ENCODE results near the gene PADI6. TPM values are rescaled to one million over a fixed set of nuclear protein-coding genes. Genes with fewer than 3 reads are reported as not detected.

Gene PADI6
- total RNA-seq, 1 donor = not detected

DNA sequence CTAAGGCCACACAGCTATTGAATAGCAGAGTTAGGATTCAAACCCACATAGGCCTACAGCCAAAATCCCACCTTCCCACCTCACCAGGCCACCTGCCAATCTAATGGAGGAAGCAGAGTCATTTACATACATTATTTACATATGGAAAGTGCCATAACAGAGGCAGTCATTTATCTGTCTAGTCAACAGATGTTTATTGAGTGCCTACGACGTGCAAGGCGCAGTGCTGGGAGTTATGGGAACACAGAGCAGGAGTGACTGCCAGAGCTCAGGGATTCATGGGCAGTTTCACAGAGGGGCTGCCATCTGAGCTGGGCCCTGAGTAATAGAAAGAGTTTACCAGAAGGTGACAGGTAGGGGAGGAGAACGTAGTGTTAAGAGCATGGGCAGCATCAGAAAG lies 10.3 kb upstream of the PADI6 start:
- TF ChIP-seq, protein P1, sequence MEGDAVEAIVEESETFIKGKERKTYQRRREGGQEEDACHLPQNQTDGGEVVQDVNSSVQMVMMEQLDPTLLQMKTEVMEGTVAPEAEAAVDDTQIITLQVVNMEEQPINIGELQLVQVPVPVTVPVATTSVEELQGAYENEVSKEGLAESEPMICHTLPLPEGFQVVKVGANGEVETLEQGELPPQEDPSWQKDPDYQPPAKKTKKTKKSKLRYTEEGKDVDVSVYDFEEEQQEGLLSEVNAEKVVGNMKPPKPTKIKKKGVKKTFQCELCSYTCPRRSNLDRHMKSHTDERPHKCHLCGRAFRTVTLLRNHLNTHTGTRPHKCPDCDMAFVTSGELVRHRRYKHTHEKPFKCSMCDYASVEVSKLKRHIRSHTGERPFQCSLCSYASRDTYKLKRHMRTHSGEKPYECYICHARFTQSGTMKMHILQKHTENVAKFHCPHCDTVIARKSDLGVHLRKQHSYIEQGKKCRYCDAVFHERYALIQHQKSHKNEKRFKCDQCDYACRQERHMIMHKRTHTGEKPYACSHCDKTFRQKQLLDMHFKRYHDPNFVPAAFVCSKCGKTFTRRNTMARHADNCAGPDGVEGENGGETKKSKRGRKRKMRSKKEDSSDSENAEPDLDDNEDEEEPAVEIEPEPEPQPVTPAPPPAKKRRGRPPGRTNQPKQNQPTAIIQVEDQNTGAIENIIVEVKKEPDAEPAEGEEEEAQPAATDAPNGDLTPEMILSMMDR (IDR thresholded peaks at IDR 0.05; ENCODE audit: insufficient read depth, low read length) = no peak
- no peak for DNase-seq (ENCODE audit: low read depth)
- no peak overlapping the region for H3K4me3 ChIP-seq (ENCODE audit: low read depth, low read length)

DNA sequence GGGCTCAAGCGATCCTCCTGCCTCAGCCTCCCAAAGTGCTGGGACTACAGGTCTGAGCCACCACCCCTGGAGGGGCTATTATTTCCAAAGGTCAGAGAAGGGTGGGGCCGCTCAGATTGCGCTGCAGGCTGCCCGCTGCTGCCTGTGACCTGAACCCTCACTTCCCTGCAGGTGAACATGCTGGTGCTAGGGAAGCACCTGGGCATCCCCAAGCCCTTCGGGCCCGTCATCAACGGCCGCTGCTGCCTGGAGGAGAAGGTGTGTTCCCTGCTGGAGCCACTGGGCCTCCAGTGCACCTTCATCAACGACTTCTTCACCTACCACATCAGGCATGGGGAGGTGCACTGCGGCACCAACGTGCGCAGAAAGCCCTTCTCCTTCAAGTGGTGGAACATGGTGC lies 8.6 kb upstream of the PADI6 start:
- H3K4me3 ChIP-seq (ENCODE audit: low read depth, low read length) = no peak overlapping the region
- TF ChIP-seq, protein P1 (IDR thresholded peaks at IDR 0.05; ENCODE audit: insufficient read depth, low read length) = no peak
- no peak for DNase-seq (ENCODE audit: low read depth)

DNA sequence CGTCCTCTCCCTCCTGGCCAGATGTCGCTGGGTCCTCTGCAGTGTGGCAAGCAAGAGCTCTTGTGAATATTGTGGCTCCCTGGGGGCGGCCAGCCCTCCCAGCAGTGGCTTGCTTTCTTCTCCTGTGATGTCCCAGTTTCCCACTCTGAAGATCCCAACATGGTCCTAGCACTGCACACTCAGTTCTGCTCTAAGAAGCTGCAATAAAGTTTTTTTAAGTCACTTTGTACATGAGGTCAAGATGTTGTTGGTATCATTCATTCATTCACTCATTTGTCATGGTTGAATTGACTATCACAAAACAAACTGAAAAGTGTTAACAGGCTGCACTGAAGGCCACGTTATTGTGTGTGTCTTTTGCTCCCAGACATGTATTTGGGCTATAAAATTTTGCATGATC lies 8.2 kb upstream of the PADI6 start:
- TF ChIP-seq, protein P1 (IDR thresholded peaks at IDR 0.05; ENCODE audit: insufficient read depth, low read length) = no peak
- DNase-seq (ENCODE audit: low read depth) = no peak
- no peak overlapping the region for H3K4me3 ChIP-seq (ENCODE audit: low read depth, low read length)

DNA sequence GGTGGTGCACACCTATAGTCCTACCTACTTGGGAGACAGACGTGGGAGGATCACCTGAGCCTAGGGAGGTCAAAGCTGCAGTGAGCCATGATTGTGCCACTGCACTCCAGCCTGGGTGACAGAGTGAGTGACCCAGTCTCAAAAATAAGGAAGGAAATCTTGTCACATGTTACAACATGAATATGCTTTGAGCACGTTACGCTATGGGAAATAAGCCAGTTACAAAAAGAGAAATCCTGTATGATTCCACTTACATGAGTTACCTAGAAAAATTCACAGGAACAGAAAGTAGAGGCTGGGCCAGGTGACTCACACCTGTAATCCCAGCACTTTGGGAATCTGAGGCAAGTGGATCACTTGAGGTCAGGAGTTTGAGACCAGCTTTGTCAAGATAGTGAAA lies 6.7 kb upstream of the PADI6 start:
- DNase-seq (ENCODE audit: low read depth) = no peak
- TF ChIP-seq, protein P1 (IDR thresholded peaks at IDR 0.05; ENCODE audit: insufficient read depth, low read length) = no peak
- no peak overlapping the region for H3K4me3 ChIP-seq (ENCODE audit: low read depth, low read length)

DNA sequence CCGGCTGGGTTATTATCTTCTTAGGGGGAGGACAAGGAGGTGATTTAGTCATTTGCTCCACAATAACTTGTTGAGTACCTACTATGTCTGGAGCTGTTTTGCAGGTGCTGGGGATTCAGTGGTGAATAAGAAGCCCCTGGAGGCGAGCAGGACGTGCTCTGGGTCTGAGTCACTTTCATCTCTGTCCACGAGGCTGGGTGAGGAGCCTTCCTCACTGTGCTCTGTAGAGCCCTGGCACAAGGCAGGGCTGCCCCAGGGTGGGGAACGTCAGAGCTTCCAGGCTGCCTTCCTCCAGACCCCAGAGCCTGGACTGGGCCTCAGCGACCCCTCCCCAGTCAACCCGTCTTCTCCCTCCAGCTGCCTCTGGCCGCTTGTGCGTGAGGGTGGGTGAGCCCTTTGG lies 2.5 kb upstream of the PADI6 start:
- no peak overlapping the region for H3K4me3 ChIP-seq (ENCODE audit: low read depth, low read length)
- no peak for DNase-seq (ENCODE audit: low read depth)
- TF ChIP-seq, protein P1 (IDR thresholded peaks at IDR 0.05; ENCODE audit: insufficient read depth, low read length) = no peak

DNA sequence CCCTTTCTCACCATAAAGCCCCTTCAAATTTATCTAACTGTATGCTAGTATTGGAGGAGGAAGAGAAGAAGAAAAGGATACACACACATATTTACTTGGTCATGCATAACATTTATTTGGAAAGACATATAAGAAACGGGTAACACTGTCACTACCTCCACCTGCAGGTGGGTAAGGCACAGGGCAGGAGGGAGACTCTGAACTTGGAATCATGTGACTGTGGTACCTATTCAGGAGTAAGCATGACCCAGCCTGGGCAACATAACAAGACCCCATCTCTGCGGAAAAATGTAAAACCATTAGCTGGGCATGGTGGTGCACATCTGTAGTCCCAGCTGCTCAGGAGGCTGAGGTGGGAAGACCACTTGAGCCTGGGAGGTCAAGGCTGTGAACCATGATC lies 1.4 kb upstream of the PADI6 start:
- no peak overlapping the region for H3K4me3 ChIP-seq (ENCODE audit: low read depth, low read length)
- TF ChIP-seq, protein P1 (IDR thresholded peaks at IDR 0.05; ENCODE audit: insufficient read depth, low read length) = peak; percentile 11
- DNase-seq (ENCODE audit: low read depth) = no peak

DNA sequence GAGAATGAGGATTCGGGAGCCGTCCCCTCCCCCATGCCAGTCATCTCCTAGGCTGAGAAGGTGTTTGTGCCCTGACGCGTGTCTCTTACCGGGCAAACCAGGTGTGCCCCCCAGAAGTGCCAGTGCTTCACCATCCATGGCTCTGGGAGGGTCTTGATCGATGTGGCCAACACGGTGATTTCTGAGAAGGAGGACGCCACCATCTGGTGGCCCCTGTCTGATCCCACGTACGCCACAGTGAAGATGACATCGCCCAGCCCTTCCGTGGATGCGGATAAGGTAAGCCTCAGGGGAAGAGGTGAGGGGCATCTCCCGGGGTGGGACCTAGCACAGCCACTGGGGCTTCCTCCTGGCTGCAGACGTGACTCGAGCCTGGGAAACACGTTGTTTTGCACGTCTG lies 959 bp downstream of the PADI6 start:
- DNase-seq (ENCODE audit: low read depth) = no peak
- TF ChIP-seq, protein P1 (IDR thresholded peaks at IDR 0.05; ENCODE audit: insufficient read depth, low read length) = no peak

More for the DNA sequence above, 959 bp downstream of the PADI6 start:
- no peak overlapping the region for H3K4me3 ChIP-seq (ENCODE audit: low read depth, low read length)

All from fibroblast of the aortic adventitia (primary cell).